Stomach (tissue), 4 donors: ENCODE results near the gene MBOAT2.

Experiments used
- CTCF ChIP-seq, 7 experiments: fragments of 450-650 bp in 4 of 7; fragments of 200-600 bp in 3 of 7; sonication (generic) in 3 of 7; IDR thresholded peaks; one replicate each; pipeline ENCODE4 v1.5.1; 2016 to 2019; ENCODE audit warnings: antibody characterized with exemption in 7 of 7, control low read depth in 2 of 7, mild to moderate bottlenecking in 1 of 7
- EP300 ChIP-seq: sonication (generic); formaldehyde crosslinking; IDR thresholded peaks from one replicate; pipeline ENCODE4 v1.6.1; 2017; ENCODE audit warnings: antibody characterized with exemption

GRCh38 chr2:8858910-8859309, 144.6 kb downstream of the MBOAT2 start:
- TF ChIP-seq CTCF (IDR thresholded peaks at IDR 0.05), result no peak
- TF ChIP-seq EP300, result no peak
